Measurements from ENCODE around the gene FBXO46.
"Not testable (repeated sequence)": the region's sequence is repeated elsewhere in the genome, so short reads cannot be mapped to it uniquely, and the experiment has no call there.

FBXO46 gene

DNA sequence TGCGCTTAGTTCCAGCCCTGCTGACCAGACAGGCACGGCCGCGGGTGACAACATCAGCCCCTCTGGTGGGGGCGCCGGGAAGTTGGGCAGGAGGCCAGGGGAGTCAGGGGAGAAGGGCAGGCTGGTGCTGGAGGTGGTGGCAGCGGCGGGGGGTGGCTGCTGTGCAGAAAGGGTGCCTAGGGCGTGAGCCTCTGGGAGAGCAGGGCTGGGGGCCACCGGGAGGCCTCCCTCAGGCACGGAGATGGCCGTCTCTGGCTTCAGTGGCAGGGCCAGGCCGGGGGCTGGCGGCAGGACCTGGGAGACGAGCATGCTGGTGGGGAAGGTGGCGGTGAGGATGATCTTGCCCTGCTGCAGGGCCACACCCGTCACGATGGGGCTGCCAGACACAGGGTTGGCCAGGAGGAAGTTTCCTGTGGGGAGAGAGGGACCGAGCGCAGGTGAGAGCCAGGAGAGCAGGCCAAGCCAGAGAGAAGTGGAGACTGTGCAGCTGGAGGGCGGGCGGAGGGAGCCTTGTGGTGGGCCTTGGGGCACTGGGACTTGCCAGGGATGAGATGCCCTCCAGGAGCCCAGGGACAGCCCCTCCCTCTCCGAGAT lies 35.1 kb upstream of the FBXO46 start:
- no peak for FAIRE-seq

DNA sequence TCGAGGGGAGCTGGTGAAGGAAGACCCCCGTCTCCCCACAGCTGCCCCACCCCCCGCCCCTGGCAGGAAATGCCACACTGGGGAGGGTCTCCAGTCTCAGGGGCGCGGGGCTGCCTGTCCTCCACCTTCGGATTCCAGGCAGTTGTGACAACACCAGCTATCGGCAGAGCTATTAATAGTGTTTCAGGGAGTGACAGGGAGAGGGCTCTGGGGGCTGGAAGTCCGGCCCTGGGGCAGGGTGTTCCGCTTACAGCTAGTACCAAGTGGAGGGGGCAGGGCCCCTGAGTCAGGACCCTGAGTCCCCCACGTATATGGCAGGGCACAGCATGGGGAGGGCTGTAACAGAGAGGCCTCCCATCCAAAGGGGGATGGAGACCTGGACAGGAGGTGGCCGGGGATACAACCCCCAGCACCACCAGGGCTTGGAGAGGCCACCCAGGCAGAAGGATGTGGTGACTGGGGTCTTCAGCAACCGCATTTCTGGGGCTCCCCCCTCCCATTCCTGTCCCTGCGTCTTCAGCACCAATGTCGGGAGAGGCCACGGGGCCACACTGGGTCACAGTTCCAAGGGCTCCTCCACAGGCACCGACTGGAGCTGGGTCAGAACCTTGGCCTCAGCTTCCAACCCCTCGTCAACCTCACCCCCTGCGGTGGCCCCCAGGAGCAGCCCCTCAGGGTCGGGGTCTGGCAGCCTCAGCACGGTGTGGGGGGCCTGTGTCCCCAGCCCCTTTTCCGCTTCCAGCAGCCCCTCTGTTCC lies 34.4 kb upstream of the FBXO46 start:
- FAIRE-seq, result no peak

DNA sequence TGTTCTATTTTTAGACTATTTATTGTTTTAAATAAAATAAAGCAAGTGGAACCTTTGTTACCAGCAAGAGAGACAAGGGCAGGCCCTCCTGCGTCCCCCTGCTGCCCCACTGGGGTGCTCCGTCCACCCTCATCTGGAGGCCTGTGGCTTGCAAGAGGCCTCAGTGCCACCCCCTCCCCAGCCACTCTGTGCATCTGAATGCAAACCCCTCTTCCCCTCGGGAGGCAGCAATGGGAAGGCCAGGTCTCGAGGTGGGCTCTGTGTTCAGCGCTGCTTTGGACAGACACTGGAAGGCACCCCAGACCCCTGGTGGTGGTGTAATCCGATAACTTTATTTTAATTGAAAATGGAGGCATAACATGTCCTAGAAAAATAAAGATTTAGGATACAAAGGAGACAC lies 33.8 kb upstream of the FBXO46 start:
- no peak for FAIRE-seq

DNA sequence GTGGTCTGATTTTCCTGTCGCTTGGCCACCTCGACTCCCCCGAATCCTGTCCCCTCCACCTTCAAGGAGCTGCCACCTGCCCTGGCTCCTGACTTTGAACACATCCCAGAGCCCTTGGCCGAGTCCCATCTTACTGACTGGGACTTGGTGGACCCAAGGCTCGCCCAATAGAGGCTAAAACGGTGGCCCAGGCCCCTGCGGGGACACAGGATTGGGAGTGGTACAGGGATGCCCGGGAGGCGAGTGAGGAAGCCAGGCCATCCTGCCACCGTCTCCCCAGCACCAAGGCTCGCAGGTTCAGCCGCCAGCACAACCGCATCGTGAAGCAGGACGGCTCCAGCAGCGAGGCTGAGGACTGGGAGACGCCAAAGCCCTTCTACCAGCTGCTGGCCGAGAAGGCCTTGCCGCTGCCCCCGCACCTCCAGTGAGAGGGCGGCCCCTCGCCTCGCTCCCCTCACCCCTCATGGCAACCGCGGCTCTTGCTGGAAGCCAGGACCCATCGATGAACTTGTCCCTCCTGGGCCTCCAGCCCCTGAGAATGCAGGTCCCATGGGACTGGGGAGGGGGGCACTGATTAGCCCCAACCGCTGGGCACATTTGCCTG lies 33.1 kb upstream of the FBXO46 start:
- FAIRE-seq, result no peak

DNA sequence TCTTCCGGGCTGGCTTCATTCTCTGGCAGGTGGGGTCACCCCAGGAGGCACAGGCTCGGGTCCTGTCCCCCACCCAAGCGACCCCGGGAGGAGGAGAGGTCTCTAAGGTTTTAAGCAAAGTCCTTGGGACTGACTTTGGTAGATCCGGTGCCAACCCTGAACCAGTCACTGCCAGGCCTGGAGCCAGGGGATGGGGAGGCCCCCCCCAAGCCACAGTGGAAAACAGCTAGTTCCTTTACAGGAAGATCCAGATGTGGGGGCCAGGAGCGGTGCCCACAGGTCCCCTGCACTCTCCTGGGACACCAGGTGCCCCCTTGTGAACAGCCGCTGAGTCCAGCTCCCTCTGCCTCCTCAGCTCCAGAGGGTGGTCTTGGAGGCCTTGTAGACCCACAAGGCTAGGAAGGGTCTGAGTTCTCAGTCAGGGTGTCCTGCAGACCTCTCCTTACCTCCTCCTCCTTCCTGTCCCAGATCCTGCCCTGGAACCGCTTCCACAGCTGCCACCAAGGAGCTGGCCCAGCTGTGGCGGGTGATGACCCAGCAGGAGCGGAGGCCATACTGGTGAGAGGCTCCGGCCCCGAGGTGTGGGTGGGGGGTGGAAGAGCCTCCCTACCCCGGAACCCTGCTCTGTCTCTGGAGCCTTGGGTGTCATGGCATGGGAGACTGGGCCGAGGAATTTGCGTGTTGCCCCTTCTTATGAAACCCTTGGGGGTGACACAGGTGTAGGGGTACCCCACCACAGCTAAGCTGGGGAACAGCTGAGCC lies 32.4 kb upstream of the FBXO46 start:
- no peak for FAIRE-seq

GRCh38 chr19:45761714-45762113 lies 31.0 kb upstream of the FBXO46 start:
- FAIRE-seq, result no peak

- no peak for FAIRE-seq
Observed at GRCh38 chr19:45758921-45759320, 28.2 kb upstream of the FBXO46 start.

DNA sequence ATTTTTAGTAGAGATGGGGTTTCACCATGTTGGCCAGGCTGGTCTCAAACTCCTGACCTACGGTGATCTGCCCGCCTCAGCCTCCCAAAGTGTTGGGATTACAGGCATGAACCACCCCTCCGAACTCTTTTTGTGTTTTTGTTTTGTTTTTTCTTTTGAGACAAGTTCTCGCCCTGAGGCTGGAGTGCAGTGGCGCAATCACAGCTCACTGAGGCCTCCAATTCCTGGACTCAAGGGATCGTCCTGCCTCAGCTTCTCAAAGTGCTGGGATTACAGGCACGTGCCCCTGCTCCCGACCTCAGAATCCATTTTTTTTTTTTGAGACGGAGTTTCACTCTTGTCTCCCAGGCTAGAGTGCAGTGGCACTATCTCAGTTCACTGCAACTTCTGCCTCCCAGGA lies 27.0 kb upstream of the FBXO46 start:
- FAIRE-seq, result no peak

GRCh38 chr19:45754323-45754722 lies 23.6 kb upstream of the FBXO46 start:
- no peak for FAIRE-seq

- no peak for FAIRE-seq
Observed at GRCh38 chr19:45753548-45753947, 22.9 kb upstream of the FBXO46 start.

DNA sequence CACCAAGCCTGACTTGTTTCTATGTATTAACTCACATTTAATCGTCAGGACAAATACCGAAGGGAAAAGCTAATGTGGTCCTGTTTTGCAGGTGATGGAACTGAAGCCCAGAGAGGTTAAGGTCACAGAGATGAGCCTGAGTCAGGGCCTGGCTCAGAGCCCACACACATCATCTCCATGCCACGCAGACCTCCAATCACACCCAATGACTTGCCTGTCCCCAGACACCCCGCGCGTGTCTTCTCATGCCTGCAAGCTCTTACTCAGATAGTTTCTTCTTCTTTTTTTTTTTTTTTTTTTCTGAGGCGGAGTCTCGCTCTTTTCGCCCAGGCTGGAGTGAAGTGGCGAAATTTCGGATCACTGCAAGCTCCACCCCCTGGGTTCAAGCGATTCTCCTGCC lies 21.9 kb upstream of the FBXO46 start:
- FAIRE-seq, result no peak

GRCh38 chr19:45751483-45751882 lies 20.8 kb upstream of the FBXO46 start:
- FAIRE-seq, result not testable (repeated sequence)

GRCh38 chr19:45747513-45747912 lies 16.8 kb upstream of the FBXO46 start:
- FAIRE-seq, result no peak

DNA sequence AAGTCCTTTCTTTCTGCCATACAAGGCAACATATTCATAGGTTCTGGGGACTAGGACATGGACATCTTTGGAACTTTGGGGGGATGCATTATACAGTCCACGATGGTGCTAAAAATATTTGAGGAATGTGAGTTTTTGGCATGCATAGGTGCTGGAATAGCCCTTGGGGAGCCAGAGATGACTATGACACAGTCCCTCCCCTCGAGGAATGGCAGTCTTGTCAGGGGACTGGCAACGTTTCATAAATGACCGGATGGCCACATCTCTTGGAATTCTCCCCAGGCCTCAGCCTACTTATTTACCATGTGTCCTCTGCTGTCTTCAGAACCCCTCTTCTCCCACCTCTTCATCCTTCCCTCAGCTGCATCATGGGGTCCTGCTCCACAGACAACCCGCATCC lies 16.2 kb upstream of the FBXO46 start:
- FAIRE-seq, result no peak

GRCh38 chr19:45745606-45746005 lies 14.9 kb upstream of the FBXO46 start:
- FAIRE-seq, result no peak

- no peak for FAIRE-seq
Observed at GRCh38 chr19:45742969-45743368, 12.3 kb upstream of the FBXO46 start.

DNA sequence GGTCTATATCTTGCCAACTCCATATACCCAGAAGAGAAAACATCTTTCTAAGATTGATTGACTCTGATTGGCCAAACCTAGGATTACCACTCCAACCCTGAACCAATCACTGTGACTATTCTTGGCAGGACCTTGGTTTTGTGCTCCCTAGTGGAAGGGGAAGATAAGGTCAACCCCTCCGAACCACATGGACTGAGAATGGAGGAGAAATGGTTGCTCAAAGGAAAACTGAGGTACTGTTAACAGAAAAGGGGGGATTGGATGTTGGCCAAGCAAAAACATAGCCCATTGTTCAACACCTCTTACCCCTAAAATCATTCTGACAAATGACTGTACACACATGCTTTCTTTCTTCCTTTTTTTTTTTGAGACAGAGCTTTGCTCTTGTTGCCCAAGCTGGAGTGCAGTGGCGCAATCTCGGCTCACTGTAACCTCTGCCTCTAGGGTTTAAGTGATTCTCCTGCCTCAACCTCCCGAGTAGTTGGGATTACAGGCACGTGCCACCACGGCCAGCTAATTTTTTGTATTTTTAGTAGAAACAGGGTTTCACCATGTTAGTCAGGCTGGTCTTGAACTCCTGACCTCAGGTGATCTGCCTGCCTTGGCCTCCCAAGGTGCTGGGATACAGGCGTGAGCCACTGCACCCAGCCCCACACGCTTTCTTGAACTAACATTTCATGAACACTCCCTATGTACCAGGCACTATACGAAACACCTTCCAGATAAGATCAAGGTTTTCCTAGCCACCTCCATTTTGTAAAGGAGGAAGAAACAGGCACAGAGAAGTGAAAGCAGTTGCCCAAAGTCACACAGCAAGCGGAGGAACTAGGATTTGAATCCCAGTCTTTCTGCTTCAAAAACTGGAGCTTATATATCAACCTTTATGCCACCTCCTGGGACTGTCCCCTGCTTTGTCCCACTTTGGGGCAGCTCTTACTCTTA lies 9.1 kb upstream of the FBXO46 start:
- FAIRE-seq, result no peak

GRCh38 chr19:45733160-45733810 lies 2.6 kb upstream of the FBXO46 start, which contains the start of gene MEIOSIN:
Gene MEIOSIN, plus strand, starts transcription at chr19:45733439. Its CDS starts 1,938 bp downstream, at chr19:45735377.
- no peak for FAIRE-seq

GRCh38 chr19:45729800-45730290 lies 851 bp downstream of the FBXO46 start:
- FAIRE-seq, result no peak

DNA sequence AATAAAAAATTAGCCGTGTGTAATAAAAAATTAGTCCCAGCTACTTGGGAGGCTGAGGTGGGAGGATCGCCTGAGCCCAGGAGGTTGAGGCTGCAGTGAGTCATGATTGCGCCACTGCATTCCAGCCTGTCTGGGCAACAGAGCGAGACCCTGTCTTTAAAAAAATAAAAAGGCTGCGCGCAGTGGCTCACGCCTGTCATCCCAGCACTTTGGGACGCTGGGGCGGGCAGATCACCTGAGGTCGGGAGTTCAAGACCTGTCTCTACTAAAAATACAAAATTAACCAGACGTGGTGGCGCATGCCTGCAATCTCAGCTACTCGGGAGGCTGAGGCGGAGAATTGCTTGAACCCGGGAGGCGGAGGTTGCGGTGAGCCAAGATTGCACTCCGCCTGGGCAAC lies 2.0 kb downstream of the FBXO46 start:
- FAIRE-seq, result not testable (repeated sequence)

- not testable (repeated sequence) for FAIRE-seq
Observed at GRCh38 chr19:45720065-45720464, 10.6 kb downstream of the FBXO46 start.
